CD4-positive, alpha-beta T cell (primary cell): Measurements from ENCODE around the gene OBI1. TPM values are rescaled to one million over a fixed set of nuclear protein-coding genes. Genes with fewer than 3 reads are reported as not detected.

Source experiments
- ATAC-seq: fragments of 200-7000 bp; cut with Tn5 transposase; one replicate; pipeline ENCODE4 v1.10.0; 2022; ENCODE audit warnings: mild to moderate bottlenecking; ENCODE audit not compliant: poor library complexity
- CTCF ChIA-PET: fragments of 350-600 bp; sonication (Branson Sonifier 250); formaldehyde crosslinking; loops from one replicate; lab custom pipeline; 2021; ENCODE audit warnings: antibody characterized with exemption, inconsistent platforms; lab: Charles Lee
- POLR2A ChIA-PET: fragments of 350-600 bp; sonication (Branson Sonifier 250); formaldehyde crosslinking; loops from one replicate; lab custom pipeline; 2021; ENCODE audit warnings: antibody characterized with exemption, inconsistent platforms; lab: Charles Lee
- DNase-seq, 14 experiments: peaks; one replicate each; pipeline ENCODE4 v3.0.0-alpha.2; 2013 to 2020; ENCODE audit warnings: mixed read lengths in 2 of 14
- H3K27ac ChIP-seq, 2 donors: one replicate each; pipeline versions ENCODE4 v1.5.1 to v1.7.0; 2013; ENCODE audit warnings: low read length in 2 of 2, low read depth in 1 of 2, mild to moderate bottlenecking in 1 of 2
- H3K27me3 ChIP-seq, 2 experiments: 1 replicate in 1 of 2; 2 replicates in 1 of 2; pipeline versions ENCODE4 v1.6.1 to v1.7.0; 2013; ENCODE audit warnings: low read length in 2 of 2, control low read depth in 1 of 2, mild to moderate bottlenecking in 1 of 2, moderate library complexity in 1 of 2; ENCODE audit not compliant: insufficient read depth in 2 of 2, control insufficient read depth in 1 of 2
- H3K36me3 ChIP-seq: one replicate; pipeline ENCODE4 v1.6.1; 2013; ENCODE audit warnings: low read length, control low read depth; ENCODE audit not compliant: insufficient read depth
- H3K4me1 ChIP-seq: one replicate; pipeline ENCODE4 v1.6.1; 2013; ENCODE audit warnings: low read length, control low read depth; ENCODE audit not compliant: insufficient read depth
- H3K4me3 ChIP-seq: one replicate; pipeline ENCODE4 v1.5.1; 2013; ENCODE audit warnings: mild to moderate bottlenecking, low read length, moderate library complexity
- H3K9me3 ChIP-seq, 2 experiments: 1 replicate in 1 of 2; 2 replicates in 1 of 2; pipeline versions ENCODE4 v1.6.1 to v1.7.0; 2013; ENCODE audit warnings: low read length in 2 of 2, mild to moderate bottlenecking in 2 of 2, control low read depth in 1 of 2, moderate library complexity in 1 of 2; ENCODE audit not compliant: control insufficient read depth in 1 of 2, insufficient read depth in 1 of 2
- H3K27ac Mint-ChIP-seq: one replicate; pipeline ENCODE4 v1.8.0; 2020; ENCODE audit warnings: mixed read lengths
- H3K27me3 Mint-ChIP-seq: one replicate; pipeline ENCODE4 v1.8.0; 2021; ENCODE audit warnings: mixed read lengths
- H3K36me3 Mint-ChIP-seq: one replicate; pipeline ENCODE4 v1.8.0; 2021; ENCODE audit warnings: low read depth, mixed read lengths
- H3K4me1 Mint-ChIP-seq: one replicate; pipeline ENCODE4 v1.8.0; 2021; ENCODE audit warnings: low read depth, mixed read lengths
- H3K4me3 Mint-ChIP-seq: one replicate; pipeline ENCODE4 v1.8.0; 2020; ENCODE audit warnings: mild to moderate bottlenecking, mixed read lengths
- H3K9me3 Mint-ChIP-seq: one replicate; pipeline ENCODE4 v1.8.0; 2020; ENCODE audit warnings: mixed read lengths
- CTCF ChIP-seq: fragments of 200-600 bp; IDR thresholded peaks from one replicate; pipeline ENCODE4 v1.8.0; 2022; ENCODE audit warnings: antibody characterized with exemption, mild to moderate bottlenecking
- intact Hi-C, 2 experiments: fragments of 100-400 bp; cut with DNase I in 1 of 2; cut with micrococcal nuclease in 1 of 2; formaldehyde crosslinking; loops; one replicate each; pipeline versions ENCODE4 v1.15.1 to v1.9.0; 2023 to 2025; cut with DNase I, micrococcal nuclease
- total RNA-seq, 174 experiments: library from RNA in 2 of 174; stranded (reverse) in 2 of 174; gene quantifications; one replicate each; pipeline ENCODE4 v1.2.3 and lab custom pipeline; 2021 to 2026

Gene OBI1
- total RNA-seq, 2 experiments from 2014 or later: 2.6 TPM

- no peaks in the 10 kb centered on the region for H3K9me3 Mint-ChIP-seq
- no peak for TF ChIP-seq CTCF
- intact Hi-C loops: no loop called here
- H3K4me1 Mint-ChIP-seq: peaks cover 4% of the 10 kb centered on the region
- H3K4me3 ChIP-seq: no peak overlapping the region
- H3K27me3 ChIP-seq: no peaks in the 10 kb centered on the region
- DNase-seq (no peak), ATAC-seq (no peak)
- H3K36me3 Mint-ChIP-seq: peaks cover 89% of the 10 kb centered on the region
- POLR2A ChIA-PET: no interaction called here
- no peak overlapping the region for H3K27ac Mint-ChIP-seq
- H3K36me3 ChIP-seq: peaks cover 66% of the 10 kb centered on the region
- H3K9me3 ChIP-seq: no peaks in the 10 kb centered on the region
- no peaks in the 10 kb centered on the region for H3K4me1 ChIP-seq
- H3K4me3 Mint-ChIP-seq: no peak overlapping the region
- no peak overlapping the region for H3K27ac ChIP-seq
- CTCF ChIA-PET: no interaction called here
- H3K27me3 Mint-ChIP-seq: no peaks in the 10 kb centered on the region
These were observed 20.7 kb downstream of the OBI1 start for GRCh38 chr13:78638216-78638615.

- POLR2A ChIA-PET: no interaction called here
- no peaks in the 10 kb centered on the region for H3K4me1 ChIP-seq
- TF ChIP-seq CTCF: no peak
- H3K36me3 Mint-ChIP-seq: peaks cover 92% of the 10 kb centered on the region
- no peaks in the 10 kb centered on the region for H3K27me3 Mint-ChIP-seq
- no peak overlapping the region for H3K27ac ChIP-seq
- peaks cover 4% of the 10 kb centered on the region for H3K4me1 Mint-ChIP-seq
- H3K27me3 ChIP-seq: no peaks in the 10 kb centered on the region
- no peak overlapping the region for H3K4me3 Mint-ChIP-seq
- no peak for ATAC-seq
- peaks cover 67% of the 10 kb centered on the region for H3K36me3 ChIP-seq
- DNase-seq: no peak
- H3K4me3 ChIP-seq: no peak overlapping the region
- no peaks in the 10 kb centered on the region for H3K9me3 ChIP-seq
- intact Hi-C loops: no loop called here
- H3K27ac Mint-ChIP-seq: no peak overlapping the region
- H3K9me3 Mint-ChIP-seq: no peaks in the 10 kb centered on the region
- CTCF ChIA-PET: no interaction called here
These were observed 22.5 kb downstream of the OBI1 start for GRCh38 chr13:78636495-78636894.

GRCh38 chr13:78632996-78633395, 26.0 kb downstream of the OBI1 start:
- Histone ChIP-seq H3K27ac (no peak overlapping the region), H3K4me3 (no peak overlapping the region), H3K9me3 (no peaks in the 10 kb centered on the region), H3K27me3 (no peaks in the 10 kb centered on the region), H3K36me3 (peaks cover 69% of the 10 kb centered on the region), H3K4me1 (no peaks in the 10 kb centered on the region)
- TF ChIP-seq CTCF: no peak
- CTCF ChIA-PET: interaction anchor here (1.3 kb wide), 1 partner anchor 48 kb away, joined by 3 read pairs; no protein-coding TSS in a partner anchor
- H3K27me3 Mint-ChIP-seq: no peaks in the 10 kb centered on the region
- no peak overlapping the region for H3K4me3 Mint-ChIP-seq
- peaks cover under 1% of the 10 kb centered on the region for H3K4me1 Mint-ChIP-seq
- H3K27ac Mint-ChIP-seq: no peak overlapping the region
- no peaks in the 10 kb centered on the region for H3K9me3 Mint-ChIP-seq
- ATAC-seq (no peak), DNase-seq (no peak)
- peaks cover 96% of the 10 kb centered on the region for H3K36me3 Mint-ChIP-seq
- POLR2A ChIA-PET: no interaction called here
- intact Hi-C loops: no loop called here
